ENCODE measurements around the gene TCF4. TPM values are rescaled to one million over a fixed set of nuclear protein-coding genes. Genes with fewer than 3 reads are reported as not detected.

Gene TCF4
- total and polyA plus RNA-seq, 8 donors: 99.1 to 165 (median 138) TPM

GRCh38 chr18:55461848-55462247 is 126.1 kb downstream of the TCF4 start:
- TF ChIP-seq CTCF (IDR thresholded peaks at IDR 0.05): no peak
- no peaks in the 10 kb centered on the region for H3K9me3 ChIP-seq
- DNase-seq: no peak
- H3K4me1 ChIP-seq: peaks cover 0 to 15% of the 10 kb centered on the region in 2 donors
- H3K27ac ChIP-seq: no peak overlapping the region
- intact Hi-C loops (cut with DNase I): no loop called here
- H3K4me3 ChIP-seq: no peak overlapping the region
- no peaks in the 10 kb centered on the region for H3K36me3 ChIP-seq
- no peaks in the 10 kb centered on the region for H3K27me3 ChIP-seq
- no peak for ATAC-seq

GRCh38 chr18:55458456-55459203 is 129.4 kb downstream of the TCF4 start:
- H3K4me1 ChIP-seq: no peaks in the 10 kb centered on the region
- H3K4me3 ChIP-seq: no peak overlapping the region
- H3K27ac ChIP-seq: no peak overlapping the region
- DNase-seq (no peak), ATAC-seq (no peak)
- no peaks in the 10 kb centered on the region for H3K36me3 ChIP-seq
- intact Hi-C loops (cut with DNase I): no loop called here
- no peaks in the 10 kb centered on the region for H3K9me3 ChIP-seq
- no peak for TF ChIP-seq CTCF (IDR thresholded peaks at IDR 0.05)
- no peaks in the 10 kb centered on the region for H3K27me3 ChIP-seq

GRCh38 chr18:55457028-55457427 is 131.0 kb downstream of the TCF4 start:
- no peaks in the 10 kb centered on the region for H3K27me3 ChIP-seq
- no peak for TF ChIP-seq CTCF (IDR thresholded peaks at IDR 0.05)
- H3K27ac ChIP-seq: no peak overlapping the region
- H3K9me3 ChIP-seq: no peaks in the 10 kb centered on the region
- ATAC-seq (no peak), DNase-seq (no peak)
- no peaks in the 10 kb centered on the region for H3K36me3 ChIP-seq
- no peaks in the 10 kb centered on the region for H3K4me1 ChIP-seq
- intact Hi-C loops (cut with DNase I): no loop called here
- H3K4me3 ChIP-seq: no peak overlapping the region

- ATAC-seq (no peak), DNase-seq (no peak)
- Histone ChIP-seq H3K36me3 (no peaks in the 10 kb centered on the region), H3K27me3 (no peaks in the 10 kb centered on the region), H3K4me1 (no peaks in the 10 kb centered on the region), H3K4me3 (no peak overlapping the region), H3K9me3 (no peaks in the 10 kb centered on the region), H3K27ac (no peak overlapping the region)
- intact Hi-C loops (cut with DNase I): no loop called here
- TF ChIP-seq CTCF (IDR thresholded peaks at IDR 0.05): no peak
Measured at GRCh38 chr18:55455938-55456337, 132.1 kb downstream of the TCF4 start.

- H3K4me3 ChIP-seq: no peak overlapping the region
- H3K27me3 ChIP-seq: no peaks in the 10 kb centered on the region
- intact Hi-C loops (cut with DNase I): no loop called here
- H3K9me3 ChIP-seq: no peaks in the 10 kb centered on the region
- ATAC-seq (no peak), DNase-seq (no peak)
- no peak for TF ChIP-seq CTCF (IDR thresholded peaks at IDR 0.05)
- H3K36me3 ChIP-seq: no peaks in the 10 kb centered on the region
- H3K27ac ChIP-seq: no peak overlapping the region
- H3K4me1 ChIP-seq: no peaks in the 10 kb centered on the region
Measured at GRCh38 chr18:55453186-55453585, 134.8 kb downstream of the TCF4 start.

Measured in left lung (tissue), 10 donors.